ENCODE results near the gene TNFRSF8. TPM values are rescaled to one million over a fixed set of nuclear protein-coding genes. Genes with fewer than 3 reads are reported as not detected.

TNFRSF8 gene
- not detected for total RNA-seq
- not detected for polyA plus RNA-seq

DNA sequence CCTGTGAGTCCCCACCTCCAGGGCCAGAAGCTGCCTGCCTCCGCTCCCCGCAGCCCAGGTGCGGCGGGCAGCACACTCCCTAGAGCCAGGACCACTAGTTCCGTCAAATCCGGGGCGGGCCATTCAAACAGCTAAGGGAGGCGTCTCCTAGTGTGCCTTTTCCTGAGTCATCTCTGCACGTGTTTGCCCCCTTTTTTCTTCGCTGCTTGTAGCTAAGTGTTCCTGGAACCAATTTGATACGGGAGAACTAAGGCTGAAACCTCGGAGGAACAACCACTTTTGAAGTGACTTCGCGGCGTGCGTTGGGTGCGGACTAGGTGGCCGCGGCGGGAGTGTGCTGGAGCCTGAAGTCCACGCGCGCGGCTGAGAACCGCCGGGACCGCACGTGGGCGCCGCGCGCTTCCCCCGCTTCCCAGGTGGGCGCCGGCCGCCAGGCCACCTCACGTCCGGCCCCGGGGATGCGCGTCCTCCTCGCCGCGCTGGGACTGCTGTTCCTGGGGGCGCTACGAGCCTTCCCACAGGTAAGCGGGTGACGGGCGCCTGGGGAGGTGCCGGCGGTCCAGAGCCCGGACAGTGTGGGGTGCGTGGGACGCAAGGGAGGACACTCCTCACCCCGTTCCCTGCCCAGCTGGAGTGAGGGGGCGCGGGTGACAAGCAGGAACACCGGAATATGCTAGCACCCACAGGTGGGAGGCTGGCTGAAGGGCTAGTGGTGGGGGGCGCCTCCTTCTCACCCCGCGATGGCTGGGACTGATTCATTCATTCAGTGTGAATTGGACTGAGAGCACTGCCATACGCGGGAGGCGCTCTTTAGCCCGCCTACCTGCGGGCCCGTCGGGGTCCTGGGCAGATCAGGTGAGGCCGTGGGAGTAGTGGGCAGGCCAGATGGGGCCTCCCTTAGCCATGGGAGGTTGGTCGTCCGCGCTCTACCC is at the start of gene TNFRSF8:
TNFRSF8 (plus strand) TSS at position 163 of the 932 bp plus-strand sequence; CDS start at position 459, 296 bp downstream.
- ChIA-PET CTCF (ENCODE audit: partially characterized antibody) (interaction anchor here (0.6 to 1.2 kb wide), 2 partner anchors 9 to 27 kb away, joined by 3 read pairs; no protein-coding TSS in a partner anchor), POLR2A (ENCODE audit: partially characterized antibody) (interaction anchor here (0.8 to 0.9 kb wide), 2 partner anchors 25 to 156 kb away, joined by 3 read pairs; no protein-coding TSS in a partner anchor)
- Mint-ChIP-seq H3K4me3 (peak within 1 kb of the TSS; percentile 70 to 87 (median 78)), H3K4me1 (peaks cover 29 to 47% (median 35%) of the 10 kb centered on the region in 4 donors), H3K36me3 (no peaks in the 10 kb centered on the region), H3K27me3 (peaks cover 28 to 37% of the 10 kb centered on the region in 2 donors), H3K27ac (peak within 1 kb of the TSS in 2 of 7 donors; percentile 49 to 57), H3K9me3 (peaks cover 0 to 3% (median 0%) of the 10 kb centered on the region in 8 donors)
- H3K27me3 ChIP-seq (ENCODE audit: insufficient read depth, low read length): peaks cover 7% of the 10 kb centered on the region
- peaks cover 53% of the 10 kb centered on the region for H3K4me1 ChIP-seq (ENCODE audit: insufficient read depth, low read length)
- intact Hi-C loops (cut with micrococcal nuclease): no loop called here
- no peaks in the 10 kb centered on the region for H3K36me3 ChIP-seq (ENCODE audit: insufficient read depth, low read length)
- H3K9me3 ChIP-seq (ENCODE audit: control insufficient read depth in 1 of 2, low read length in 2 of 2): no peaks in the 10 kb centered on the region
- peak within 1 kb of the TSS in 1 of 2 donors; percentile 41 for H3K4me3 ChIP-seq (ENCODE audit: low read length in 2 of 2)
- H3K27ac ChIP-seq (ENCODE audit: low read depth, low read length): no peak within 1 kb of the TSS
- DNase-seq: peak in 1 of 5 donors; percentile 28

DNA sequence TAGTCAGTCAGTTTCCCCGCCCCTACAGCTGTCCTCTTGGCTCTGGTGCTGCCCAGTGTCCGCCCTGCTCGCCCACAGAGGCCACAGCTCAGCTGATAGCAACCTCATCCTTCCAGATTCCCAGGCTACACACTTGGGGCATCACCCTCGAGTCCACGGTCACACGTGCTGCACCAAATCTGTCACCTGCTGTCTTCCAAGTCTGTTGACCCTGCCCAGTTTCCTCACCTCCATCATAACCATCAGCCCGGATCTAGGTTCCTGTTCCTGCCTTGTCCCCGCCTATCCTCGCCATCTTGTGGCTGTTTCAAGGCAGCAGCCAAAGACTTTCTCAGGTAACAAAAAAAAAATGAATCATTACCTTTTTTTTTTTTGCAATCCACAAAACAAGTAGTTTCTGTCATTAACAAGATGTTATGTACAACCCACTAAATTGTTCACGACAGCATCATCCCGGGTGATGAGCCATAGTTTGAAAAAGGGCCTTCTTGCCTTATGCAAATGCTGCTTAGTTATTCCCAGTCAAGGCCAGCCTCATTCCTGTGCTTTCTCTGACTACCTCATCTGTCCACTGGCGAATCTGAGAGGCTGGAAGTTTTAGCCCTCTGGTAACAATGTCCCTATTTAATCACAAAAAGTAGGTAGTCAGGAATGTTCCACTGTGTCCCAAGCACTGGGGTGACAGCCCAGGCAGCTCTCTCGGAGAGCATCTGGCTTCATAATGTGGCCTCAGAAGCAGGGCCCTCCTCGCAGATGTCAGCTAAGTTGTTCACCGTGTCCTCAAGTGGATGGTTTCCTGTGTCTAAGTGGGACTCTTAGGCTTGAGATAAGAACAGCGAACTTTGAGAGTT is 48.7 kb upstream of the TNFRSF8 start:
- no peak overlapping the region for H3K27ac ChIP-seq (ENCODE audit: low read depth, low read length)
- H3K27me3 ChIP-seq (ENCODE audit: insufficient read depth, low read length): no peaks in the 10 kb centered on the region
- intact Hi-C loops (cut with micrococcal nuclease): no loop called here
- ChIA-PET CTCF (ENCODE audit: partially characterized antibody) (no interaction called here), POLR2A (ENCODE audit: partially characterized antibody) (interaction anchor here (0.7 kb wide), 1 partner anchor 104 kb away, joined by 3 read pairs; no protein-coding TSS in a partner anchor)
- no peak for DNase-seq
- Mint-ChIP-seq H3K27me3 (no peaks in the 10 kb centered on the region), H3K4me3 (peak overlapping the region in 1 of 8 donors; percentile 54), H3K36me3 (peaks cover 14 to 45% of the 10 kb centered on the region in 2 donors), H3K9me3 (no peaks in the 10 kb centered on the region), H3K4me1 (peaks cover 2 to 10% (median 7%) of the 10 kb centered on the region in 4 donors), H3K27ac (peak overlapping the region in 6 of 7 donors; percentile 8 to 82 (median 33))
- H3K4me1 ChIP-seq (ENCODE audit: insufficient read depth, low read length): peaks cover 5% of the 10 kb centered on the region
- no peaks in the 10 kb centered on the region for H3K9me3 ChIP-seq (ENCODE audit: control insufficient read depth in 1 of 2, low read length in 2 of 2)
- peaks cover 31% of the 10 kb centered on the region for H3K36me3 ChIP-seq (ENCODE audit: insufficient read depth, low read length)
- no peak overlapping the region for H3K4me3 ChIP-seq (ENCODE audit: low read length in 2 of 2)

DNA sequence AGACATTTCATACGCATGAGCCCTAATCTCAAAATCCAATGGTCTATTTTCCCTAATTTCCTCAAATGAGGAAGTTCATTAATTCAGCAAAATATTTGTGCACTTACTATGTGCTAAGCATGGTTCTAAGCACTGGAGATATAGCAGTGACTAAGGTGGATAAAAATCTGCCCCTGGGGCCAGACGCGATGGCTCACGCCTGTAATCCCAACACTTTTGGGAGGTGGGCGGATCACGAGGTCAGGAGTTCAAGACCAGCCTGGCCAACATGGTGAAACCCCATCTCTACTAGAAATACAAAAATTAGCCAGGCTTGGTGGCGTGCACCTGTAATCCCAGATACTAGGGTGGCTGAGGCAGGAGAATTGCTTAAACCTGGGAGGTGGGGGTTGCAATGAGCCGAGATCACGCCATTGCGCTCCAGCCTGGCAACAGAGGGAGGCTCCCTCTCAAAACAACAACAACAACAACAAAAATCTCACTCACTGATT is 48.1 kb upstream of the TNFRSF8 start:
- peaks cover 8% of the 10 kb centered on the region for H3K4me1 ChIP-seq (ENCODE audit: insufficient read depth, low read length)
- no peak for DNase-seq
- Mint-ChIP-seq H3K9me3 (no peaks in the 10 kb centered on the region), H3K27ac (no peak overlapping the region), H3K4me1 (peaks cover 5 to 15% (median 10%) of the 10 kb centered on the region in 4 donors), H3K4me3 (no peak overlapping the region), H3K36me3 (peaks cover 9 to 41% of the 10 kb centered on the region in 2 donors), H3K27me3 (no peaks in the 10 kb centered on the region)
- peaks cover 26% of the 10 kb centered on the region for H3K36me3 ChIP-seq (ENCODE audit: insufficient read depth, low read length)
- ChIA-PET POLR2A (ENCODE audit: partially characterized antibody) (no interaction called here), CTCF (ENCODE audit: partially characterized antibody) (no interaction called here)
- intact Hi-C loops (cut with micrococcal nuclease): no loop called here
- H3K27ac ChIP-seq (ENCODE audit: low read depth, low read length): no peak overlapping the region
- no peaks in the 10 kb centered on the region for H3K27me3 ChIP-seq (ENCODE audit: insufficient read depth, low read length)
- no peaks in the 10 kb centered on the region for H3K9me3 ChIP-seq (ENCODE audit: control insufficient read depth in 1 of 2, low read length in 2 of 2)
- no peak overlapping the region for H3K4me3 ChIP-seq (ENCODE audit: low read length in 2 of 2)

DNA sequence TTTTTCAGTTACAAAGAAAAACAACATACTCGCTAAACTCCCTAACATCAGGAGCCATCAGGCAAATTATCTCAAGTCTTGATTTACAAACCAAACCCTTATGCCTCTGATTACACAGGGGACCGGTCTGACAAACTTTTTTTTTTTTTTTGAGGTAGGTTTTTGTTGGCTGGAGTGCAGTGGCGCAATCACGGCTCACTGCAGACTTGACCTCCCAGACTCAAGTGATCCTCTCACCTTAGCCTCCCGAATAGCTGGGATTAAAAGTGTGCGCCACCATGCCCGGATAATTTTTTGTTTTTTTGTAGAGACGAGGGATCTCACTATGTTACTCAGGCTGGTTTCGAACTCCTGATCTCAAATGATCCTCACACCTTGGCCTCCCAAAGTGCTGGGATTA is 47.6 kb upstream of the TNFRSF8 start:
- H3K4me3 Mint-ChIP-seq: no peak overlapping the region
- intact Hi-C loops (cut with micrococcal nuclease): no loop called here

DNA sequence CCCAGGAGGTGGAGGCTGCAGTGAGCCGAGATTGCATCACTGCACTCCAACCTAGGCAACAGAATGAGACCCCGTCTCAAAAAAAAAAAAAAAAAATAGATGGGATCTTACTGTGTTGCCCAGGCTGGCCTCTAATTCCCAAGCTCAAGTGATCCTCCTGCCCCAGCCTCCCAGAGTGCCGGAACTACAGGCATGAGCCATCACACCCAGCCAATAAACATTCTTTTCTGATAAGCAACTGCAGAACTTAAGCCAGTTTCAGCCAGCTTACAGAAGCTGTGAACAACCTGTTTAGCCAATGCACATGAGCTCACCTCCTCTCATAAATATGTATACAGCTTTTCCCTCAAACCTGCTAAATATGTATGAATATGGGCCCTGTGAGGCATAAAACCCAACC is 46.9 kb upstream of the TNFRSF8 start:
- Histone ChIP-seq H3K27ac (ENCODE audit: low read depth, low read length) (no peak overlapping the region), H3K9me3 (ENCODE audit: control insufficient read depth in 1 of 2, low read length in 2 of 2) (no peaks in the 10 kb centered on the region), H3K4me1 (ENCODE audit: insufficient read depth, low read length) (peaks cover 17% of the 10 kb centered on the region), H3K36me3 (ENCODE audit: insufficient read depth, low read length) (peaks cover 15% of the 10 kb centered on the region), H3K27me3 (ENCODE audit: insufficient read depth, low read length) (no peaks in the 10 kb centered on the region), H3K4me3 (ENCODE audit: low read length in 2 of 2) (no peak overlapping the region)
- H3K36me3 Mint-ChIP-seq: peaks cover 9 to 32% of the 10 kb centered on the region in 2 donors
- ChIA-PET POLR2A (ENCODE audit: partially characterized antibody) (interaction anchor here (0.7 kb wide), 1 partner anchor 19 kb away, joined by 5 read pairs; no protein-coding TSS in a partner anchor), CTCF (ENCODE audit: partially characterized antibody) (interaction anchor here (0.9 kb wide), 1 partner anchor 36 kb away, joined by 4 read pairs; the partner anchor contains the start of gene MFN2)
- no peak for DNase-seq
- no peaks in the 10 kb centered on the region for H3K27me3 Mint-ChIP-seq
- H3K4me1 Mint-ChIP-seq: peaks cover 8 to 24% (median 15%) of the 10 kb centered on the region in 4 donors
- H3K4me3 Mint-ChIP-seq: no peak overlapping the region
- no peaks in the 10 kb centered on the region for H3K9me3 Mint-ChIP-seq
- intact Hi-C loops (cut with micrococcal nuclease): no loop called here
- H3K27ac Mint-ChIP-seq: peak overlapping the region in 1 of 7 donors; percentile 66

More for the DNA sequence above, 47.6 kb upstream of the TNFRSF8 start:
- H3K27ac ChIP-seq (ENCODE audit: low read depth, low read length): no peak overlapping the region
- DNase-seq: no peak
- H3K4me3 ChIP-seq (ENCODE audit: low read length in 2 of 2): no peak overlapping the region
- H3K9me3 ChIP-seq (ENCODE audit: control insufficient read depth in 1 of 2, low read length in 2 of 2): no peaks in the 10 kb centered on the region
- peaks cover 22% of the 10 kb centered on the region for H3K36me3 ChIP-seq (ENCODE audit: insufficient read depth, low read length)
- no peaks in the 10 kb centered on the region for H3K27me3 ChIP-seq (ENCODE audit: insufficient read depth, low read length)
- H3K4me1 ChIP-seq (ENCODE audit: insufficient read depth, low read length): peaks cover 13% of the 10 kb centered on the region
- peaks cover 9 to 37% of the 10 kb centered on the region in 2 donors for H3K36me3 Mint-ChIP-seq
- H3K4me1 Mint-ChIP-seq: peaks cover 8 to 19% (median 14%) of the 10 kb centered on the region in 4 donors
- no peak overlapping the region for H3K27ac Mint-ChIP-seq
- POLR2A ChIA-PET (ENCODE audit: partially characterized antibody): no interaction called here
- CTCF ChIA-PET (ENCODE audit: partially characterized antibody): no interaction called here
- no peaks in the 10 kb centered on the region for H3K9me3 Mint-ChIP-seq
- no peaks in the 10 kb centered on the region for H3K27me3 Mint-ChIP-seq

DNA sequence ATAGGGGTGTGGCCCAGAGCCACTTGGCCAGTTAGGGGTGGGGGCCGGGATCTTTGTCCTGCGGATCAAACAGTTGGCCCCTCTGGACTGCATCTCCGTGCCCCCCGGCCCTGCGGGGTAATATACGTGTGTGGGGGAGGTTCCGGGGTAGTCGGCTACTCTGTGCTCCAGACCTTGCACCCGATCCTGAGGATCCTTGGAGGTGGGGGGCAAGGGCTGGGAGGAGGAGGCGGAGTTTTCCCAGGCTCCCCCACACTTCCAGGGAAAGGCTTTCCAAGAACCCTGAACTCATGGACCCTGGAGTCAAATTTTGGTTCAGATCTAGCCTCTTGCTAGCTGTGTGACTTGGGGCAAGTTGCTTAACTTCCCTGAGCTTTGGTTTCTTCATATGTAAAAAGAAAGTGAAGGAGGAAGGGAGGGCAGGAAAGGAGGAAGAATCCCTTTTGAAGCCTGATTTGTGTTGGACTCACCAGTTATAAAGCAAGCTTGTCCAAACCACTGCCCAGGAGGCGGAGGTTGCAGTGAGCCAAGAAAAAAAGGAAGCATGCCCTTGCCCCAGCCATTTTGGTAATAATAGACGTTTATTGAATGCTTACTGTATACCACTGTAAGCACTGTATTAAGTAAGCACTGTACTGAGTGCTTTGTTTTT is 43.1 kb upstream of the TNFRSF8 start:
- Mint-ChIP-seq H3K4me1 (peaks cover 6 to 32% (median 12%) of the 10 kb centered on the region in 4 donors), H3K4me3 (peak overlapping the region; percentile 89 to 96 (median 92)), H3K27ac (peak overlapping the region; percentile 29 to 96 (median 57)), H3K36me3 (peaks cover 10 to 20% of the 10 kb centered on the region in 2 donors), H3K9me3 (no peaks in the 10 kb centered on the region), H3K27me3 (no peaks in the 10 kb centered on the region)
- DNase-seq: peak in 1 of 5 donors; percentile 5
- intact Hi-C loops (cut with micrococcal nuclease): loop anchor here (1.0 kb wide), 3 partner anchors 40 to 210 kb away; partner anchors contain the start of genes MFN2 and VPS13D
- Histone ChIP-seq H3K9me3 (ENCODE audit: control insufficient read depth in 1 of 2, low read length in 2 of 2) (no peaks in the 10 kb centered on the region), H3K27me3 (ENCODE audit: insufficient read depth, low read length) (no peaks in the 10 kb centered on the region), H3K4me3 (ENCODE audit: low read length in 2 of 2) (peak overlapping the region; percentile 19 to 74), H3K36me3 (ENCODE audit: insufficient read depth, low read length) (peaks cover 4% of the 10 kb centered on the region), H3K4me1 (ENCODE audit: insufficient read depth, low read length) (peaks cover 17% of the 10 kb centered on the region), H3K27ac (ENCODE audit: low read depth, low read length) (peak overlapping the region; percentile 74)
- CTCF ChIA-PET (ENCODE audit: partially characterized antibody): interaction anchor here (1.4 to 2.1 kb wide), 2 partner anchors 11 to 59 kb away, joined by 7 read pairs; no protein-coding TSS in a partner anchor
- POLR2A ChIA-PET (ENCODE audit: partially characterized antibody): interaction anchor here (1.0 to 3.6 kb wide), 5 partner anchors 32 to 111 kb away, joined by 3 to 40 read pairs (median 14); partner anchors contain the start of gene MFN2

Measured in CD4-positive, alpha-beta memory T cell (primary cell).